Stimulated activated CD8-positive, alpha-beta memory T cell treated with anti-CD3 and anti-CD28 coated beads, Interleukin-15, amount 100 ng/mL, for 4 hours (primary cell): ENCODE results near the gene PKMYT1.

ENCODE experiments used
- DNase-seq, 2 donors: peaks; one replicate each; pipeline ENCODE4 v3.0.0-alpha.2; 2020; ENCODE audit warnings: low read depth in 2 of 2

The PKMYT1 gene

GRCh38 chr16:3017794-3018506, 37.7 kb upstream of the PKMYT1 start, which contains the start of gene CLDN6:
Gene CLDN6 (minus strand): TSS chr16:3018183. CDS start chr16:3016021, 2,162 bp downstream.
- no peak for DNase-seq

- no peak for DNase-seq
Observed at GRCh38 chr16:3017344-3017743, 37.1 kb upstream of the PKMYT1 start.

GRCh38 chr16:3015865-3016521, 35.7 kb upstream of the PKMYT1 start:
- no peak for DNase-seq

- no peak for DNase-seq
Observed at GRCh38 chr16:3014971-3015370, 34.7 kb upstream of the PKMYT1 start.

- DNase-seq, result no peak
Observed at GRCh38 chr16:3013998-3014690, 33.9 kb upstream of the PKMYT1 start.

- no peak for DNase-seq
Observed at GRCh38 chr16:3013491-3013951, 33.3 kb upstream of the PKMYT1 start.

GRCh38 chr16:3012828-3013420, 32.7 kb upstream of the PKMYT1 start, which contains the start of gene CLDN9:
Gene CLDN9 (plus strand): TSS chr16:3012923. CDS start chr16:3013363, 440 bp downstream.
- DNase-seq, result no peak

- no peak for DNase-seq
Observed at GRCh38 chr16:3012246-3012645, 32.0 kb upstream of the PKMYT1 start.

- DNase-seq, result no peak
Observed at GRCh38 chr16:3010510-3010909, 30.3 kb upstream of the PKMYT1 start.

GRCh38 chr16:3009568-3010390, 29.5 kb upstream of the PKMYT1 start:
- DNase-seq, result no peak

- DNase-seq, result no peak
Observed at GRCh38 chr16:3008690-3009037, 28.4 kb upstream of the PKMYT1 start.

- no peak for DNase-seq
Observed at GRCh38 chr16:3007957-3008689, 27.9 kb upstream of the PKMYT1 start.

GRCh38 chr16:3007059-3007956, 27.1 kb upstream of the PKMYT1 start:
- DNase-seq, result no peak

- DNase-seq, result no peak
Observed at GRCh38 chr16:3004781-3005284, 24.6 kb upstream of the PKMYT1 start.

GRCh38 chr16:3004319-3004718, 24.1 kb upstream of the PKMYT1 start:
- DNase-seq, result no peak

GRCh38 chr16:3003582-3004270, 23.5 kb upstream of the PKMYT1 start:
- peak; percentile 92 to 93 for DNase-seq

- no peak for DNase-seq
Observed at GRCh38 chr16:3001316-3001715, 21.1 kb upstream of the PKMYT1 start.

- DNase-seq, result no peak
Observed at GRCh38 chr16:3000540-3000939, 20.3 kb upstream of the PKMYT1 start.

GRCh38 chr16:2999929-3000328, 19.7 kb upstream of the PKMYT1 start:
- DNase-seq, result no peak
